CD1c-positive myeloid dendritic cell (primary cell): ENCODE measurements around the gene PLEKHD1.

ENCODE experiments used
- DNase-seq: peaks from one replicate; pipeline ENCODE4 v3.0.0-alpha.2; 2016; ENCODE audit errors: extremely low spot score

PLEKHD1 gene

GRCh38 chr14:69518289-69519101 is 34.0 kb downstream of the PLEKHD1 start:
- DNase-seq, result no peak

- no peak for DNase-seq
These were observed 34.9 kb downstream of the PLEKHD1 start for GRCh38 chr14:69519204-69520100.

- DNase-seq, result no peak
These were observed 37.5 kb downstream of the PLEKHD1 start for GRCh38 chr14:69522026-69522425.

- no peak for DNase-seq
These were observed 41.4 kb downstream of the PLEKHD1 start for GRCh38 chr14:69525896-69526295.

- DNase-seq, result no peak
These were observed 43.1 kb downstream of the PLEKHD1 start for GRCh38 chr14:69527635-69528034.

GRCh38 chr14:69528143-69528542 is 43.6 kb downstream of the PLEKHD1 start:
- DNase-seq, result no peak

GRCh38 chr14:69528930-69529329 is 44.4 kb downstream of the PLEKHD1 start:
- no peak for DNase-seq

GRCh38 chr14:69529563-69529962 is 45.0 kb downstream of the PLEKHD1 start:
- no peak for DNase-seq

GRCh38 chr14:69530095-69530494 is 45.6 kb downstream of the PLEKHD1 start:
- DNase-seq, result no peak

GRCh38 chr14:69531135-69531534 is 46.6 kb downstream of the PLEKHD1 start:
- no peak for DNase-seq

GRCh38 chr14:69532561-69533340 is 48.2 kb downstream of the PLEKHD1 start:
- no peak for DNase-seq

GRCh38 chr14:69535230-69535848 is 50.8 kb downstream of the PLEKHD1 start:
- no peak for DNase-seq

- peak; percentile 65 for DNase-seq
These were observed 52.4 kb downstream of the PLEKHD1 start for GRCh38 chr14:69536971-69537370.

GRCh38 chr14:69537900-69538299 is 53.4 kb downstream of the PLEKHD1 start:
- no peak for DNase-seq

- no peak for DNase-seq
These were observed 54.2 kb downstream of the PLEKHD1 start for GRCh38 chr14:69538766-69539165.

GRCh38 chr14:69539631-69540410 is 55.3 kb downstream of the PLEKHD1 start:
- peak; percentile 51 for DNase-seq

GRCh38 chr14:69540654-69541335 is 56.3 kb downstream of the PLEKHD1 start:
- DNase-seq, result peak; percentile 59

GRCh38 chr14:69542311-69542710 is 57.8 kb downstream of the PLEKHD1 start:
- no peak for DNase-seq

GRCh38 chr14:69543341-69544115 is 59.0 kb downstream of the PLEKHD1 start:
- DNase-seq, result peak; percentile 87
